ENCODE measurements around the gene RGPD6.
"Not testable (repeated sequence)": the region's sequence is repeated elsewhere in the genome, so short reads cannot be mapped to it uniquely, and the experiment has no call there.

DNA sequence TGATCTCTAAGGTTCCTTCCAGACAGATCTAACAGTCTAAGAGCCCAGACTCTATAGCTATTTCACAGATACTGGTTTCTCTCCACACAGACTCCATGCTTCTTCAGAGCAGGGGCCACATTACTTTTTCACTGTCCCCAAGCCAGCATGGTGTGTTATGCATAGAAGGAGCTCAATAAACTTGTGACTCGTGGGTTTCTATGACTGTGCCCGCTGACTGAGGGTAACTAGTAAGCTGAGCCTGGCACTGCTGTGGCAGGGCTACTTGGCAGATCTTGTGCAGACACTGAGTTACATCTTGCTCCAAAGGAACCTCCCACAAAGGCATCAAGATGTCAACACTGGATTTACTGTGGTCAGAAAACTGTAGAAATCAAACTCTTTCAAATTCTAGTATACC lies 15.0 kb upstream of the RGPD6 start:
- TF ChIP-seq POLR2A (IDR thresholded peaks at IDR 0.05) = not testable (repeated sequence)
- TF ChIP-seq, protein P1, sequence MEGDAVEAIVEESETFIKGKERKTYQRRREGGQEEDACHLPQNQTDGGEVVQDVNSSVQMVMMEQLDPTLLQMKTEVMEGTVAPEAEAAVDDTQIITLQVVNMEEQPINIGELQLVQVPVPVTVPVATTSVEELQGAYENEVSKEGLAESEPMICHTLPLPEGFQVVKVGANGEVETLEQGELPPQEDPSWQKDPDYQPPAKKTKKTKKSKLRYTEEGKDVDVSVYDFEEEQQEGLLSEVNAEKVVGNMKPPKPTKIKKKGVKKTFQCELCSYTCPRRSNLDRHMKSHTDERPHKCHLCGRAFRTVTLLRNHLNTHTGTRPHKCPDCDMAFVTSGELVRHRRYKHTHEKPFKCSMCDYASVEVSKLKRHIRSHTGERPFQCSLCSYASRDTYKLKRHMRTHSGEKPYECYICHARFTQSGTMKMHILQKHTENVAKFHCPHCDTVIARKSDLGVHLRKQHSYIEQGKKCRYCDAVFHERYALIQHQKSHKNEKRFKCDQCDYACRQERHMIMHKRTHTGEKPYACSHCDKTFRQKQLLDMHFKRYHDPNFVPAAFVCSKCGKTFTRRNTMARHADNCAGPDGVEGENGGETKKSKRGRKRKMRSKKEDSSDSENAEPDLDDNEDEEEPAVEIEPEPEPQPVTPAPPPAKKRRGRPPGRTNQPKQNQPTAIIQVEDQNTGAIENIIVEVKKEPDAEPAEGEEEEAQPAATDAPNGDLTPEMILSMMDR (IDR thresholded peaks at IDR 0.05) = not testable (repeated sequence)
